Endothelial cell of umbilical vein (primary cell): Measurements from ENCODE around the gene HYAL1. TPM values are rescaled to one million over a fixed set of nuclear protein-coding genes. Genes with fewer than 3 reads are reported as not detected.

Experiments used
- BruUV-seq: library from RNA; stranded (reverse); fragments of 400-500 nt; replicated peaks from 2 replicates; lab custom pipeline; 2021; lab: Mats Ljungman, UMichigan
- CTCF ChIA-PET: fragments of 300-600, 350-600 bp; sonication (Branson Sonifier 250); formaldehyde crosslinking; loops from one replicate; lab custom pipeline; 2021; ENCODE audit warnings: antibody characterized with exemption, inconsistent platforms; lab: Charles Lee
- POLR2A ChIA-PET: fragments of 300-600, 350-600 bp; sonication (Branson Sonifier 250); formaldehyde crosslinking; loops from one replicate; lab custom pipeline; 2021; ENCODE audit warnings: antibody characterized with exemption, inconsistent platforms; lab: Charles Lee
- DNase-seq: peaks from one replicate; pipeline ENCODE4 v3.0.0-alpha.2; 2011; ENCODE audit warnings: low read depth, low spot score
- FAIRE-seq: peaks from 2 replicates; lab custom pipeline; 2011; peaks lifted over from hg19 to GRCh38; lab: Jason Lieb, UNC
- H2AFZ ChIP-seq: 2 replicates; pipeline ENCODE4 v1.6.0; 2012; ENCODE audit warnings: low read depth, low read length, control low read depth, inconsistent platforms
- H3K27ac ChIP-seq: 2 replicates; pipeline ENCODE4 v1.5.1; 2011; ENCODE audit warnings: low read depth, mild to moderate bottlenecking, control low read depth, low read length, moderate library complexity; ENCODE audit not compliant: insufficient read depth
- H3K27me3 ChIP-seq, 2 experiments: 2 replicates each; pipeline versions ENCODE4 v1.6.0 to v1.6.1; 2011; ENCODE audit warnings: low read length in 2 of 2, mixed read lengths in 1 of 2; ENCODE audit not compliant: control insufficient read depth in 2 of 2, insufficient read depth in 2 of 2
- H3K36me3 ChIP-seq, 2 experiments: 2 replicates in 1 of 2; 3 replicates in 1 of 2; pipeline ENCODE4 v1.5.1; 2011; ENCODE audit warnings: low read length in 2 of 2, mild to moderate bottlenecking in 1 of 2, moderate library complexity in 1 of 2; ENCODE audit not compliant: control insufficient read depth in 2 of 2, insufficient read depth in 2 of 2; ENCODE audit errors: extremely low read depth in 1 of 2
- H3K4me1 ChIP-seq: 3 replicates; pipeline ENCODE4 v1.5.1; 2011; ENCODE audit warnings: mild to moderate bottlenecking, low read length; ENCODE audit not compliant: control insufficient read depth, insufficient read depth; ENCODE audit errors: extremely low read depth
- H3K4me2 ChIP-seq: 2 replicates; pipeline ENCODE4 v1.6.1; 2011; ENCODE audit warnings: low read length, control low read depth, mixed read lengths; ENCODE audit not compliant: insufficient read depth
- H3K4me3 ChIP-seq, 3 experiments: fragments of 200-600 bp in 1 of 3; sonication (generic), shearing (Covaris generic) in 1 of 3; replicated peaks in 1 of 3; 2 replicates each; pipeline ENCODE4 v1.5.1; 2011 to 2016; ENCODE audit warnings: control low read depth in 3 of 3, low read length in 3 of 3, mild to moderate bottlenecking in 2 of 3, inconsistent platforms in 1 of 3, low read depth in 1 of 3, moderate library complexity in 1 of 3; ENCODE audit not compliant: insufficient read depth in 1 of 3
- H3K79me2 ChIP-seq: 2 replicates; pipeline ENCODE4 v1.6.0; 2012; ENCODE audit warnings: low read length, inconsistent platforms; ENCODE audit not compliant: control insufficient read depth, insufficient read depth
- H3K9ac ChIP-seq: replicated peaks from 2 replicates; pipeline ENCODE3; 2011; ENCODE audit warnings: low read length, control low read depth; ENCODE audit not compliant: insufficient read depth; ENCODE audit errors: extremely low read depth
- H3K9me1 ChIP-seq: replicated peaks from 3 replicates; pipeline ENCODE4 v1.6.0; 2011; ENCODE audit warnings: mild to moderate bottlenecking, low read length; ENCODE audit not compliant: control insufficient read depth, insufficient read depth; ENCODE audit errors: extremely low read depth
- H3K9me3 ChIP-seq: replicated peaks from 2 replicates; pipeline ENCODE4 v1.5.1; 2012; ENCODE audit warnings: low read length, inconsistent platforms; ENCODE audit not compliant: control insufficient read depth, insufficient read depth
- H4K20me1 ChIP-seq: replicated peaks from 2 replicates; pipeline ENCODE3; 2011; ENCODE audit warnings: mild to moderate bottlenecking, low read length; ENCODE audit not compliant: control insufficient read depth, insufficient read depth; ENCODE audit errors: extremely low read depth
- CTCF ChIP-seq, 2 donors: IDR thresholded peaks; 1 replicate in 1 of 2; 2 replicates in 1 of 2; pipeline ENCODE4 v1.5.1; 2011; ENCODE audit warnings: low read length in 2 of 2, mild to moderate bottlenecking in 2 of 2, moderate library complexity in 2 of 2, control low read depth in 1 of 2, inconsistent platforms in 1 of 2, low read depth in 1 of 2; ENCODE audit not compliant: insufficient read depth in 1 of 2; ENCODE audit errors: extremely low read depth in 1 of 2
- EZH2 ChIP-seq: IDR thresholded peaks from 2 replicates; pipeline ENCODE4 v1.6.1; 2012; ENCODE audit warnings: borderline replicate concordance, low read depth, mild to moderate bottlenecking, moderate library complexity, low read length, inconsistent platforms; ENCODE audit not compliant: severe bottlenecking
- FOS ChIP-seq: IDR thresholded peaks from 2 replicates; pipeline ENCODE4 v1.6.1; 2011; ENCODE audit warnings: mild to moderate bottlenecking, low read length, moderate library complexity, borderline replicate concordance; ENCODE audit not compliant: insufficient read depth
- GATA2 ChIP-seq: IDR thresholded peaks from 2 replicates; pipeline ENCODE4 v1.7.0; 2011; ENCODE audit warnings: low read depth, mild to moderate bottlenecking, moderate library complexity, mixed read lengths, low read length; ENCODE audit not compliant: insufficient read length, insufficient read depth
- JUN ChIP-seq: IDR thresholded peaks from 2 replicates; pipeline ENCODE4 v1.6.1; 2011; ENCODE audit warnings: borderline replicate concordance, low read depth; ENCODE audit not compliant: insufficient read length, insufficient read depth
- MAX ChIP-seq: IDR thresholded peaks from 2 replicates; pipeline ENCODE4 v1.6.1; 2011; ENCODE audit not compliant: insufficient read depth, insufficient read length
- MYC ChIP-seq: IDR thresholded peaks from one replicate; pipeline ENCODE4 v1.6.1; 2011; ENCODE audit warnings: mild to moderate bottlenecking, low read depth, low read length
- POLR2A ChIP-seq: IDR thresholded peaks from 2 replicates; pipeline ENCODE4 v1.6.1; 2012; ENCODE audit warnings: low read depth, mild to moderate bottlenecking, control low read depth, low read length
- POLR2AphosphoS5 ChIP-seq: IDR thresholded peaks from 2 replicates; pipeline ENCODE4 v1.6.1; 2012; ENCODE audit warnings: low read depth, mild to moderate bottlenecking, control low read depth, low read length, moderate library complexity; ENCODE audit not compliant: insufficient read depth
- dilution Hi-C: fragments of 300-500 bp; cut with MboI; formaldehyde crosslinking; loops from one replicate; pipeline ENCODE4 v1.15.0; 2019; ENCODE audit warnings: low sequenced_read_pairs; ENCODE audit not compliant: extremely low pct_ligation_motif_present
- intact Hi-C: fragments of 100-400 bp; cut with micrococcal nuclease; formaldehyde crosslinking; loops from one replicate; pipeline ENCODE4 v1.10.0; 2022
- polyA plus RNA-seq, 4 experiments: library from polyadenylated mRNA; depleted of rRNA in 3 of 4; stranded (reverse) in 3 of 4; unstranded in 1 of 4; fragments of >200 nt; gene quantifications; 2 replicates each; pipeline versions ENCODE4 v1.2.1 to v1.2.3, GENCODE V29; 2011 to 2012; ENCODE audit warnings: missing spikeins in 1 of 4
- total RNA-seq: library from RNA; stranded (reverse); gene quantifications from 2 replicates; pipeline ENCODE4 v1.2.3, GENCODE V29; 2021

Gene HYAL1
- total and polyA plus RNA-seq, 2 donors (not counting 3 experiments of a cell fraction or from before 2014, with no cell fraction given) = 2.2 to 3.3 TPM

GRCh38 chr3:50341537-50341936 lies 38.2 kb upstream of the HYAL1 start:
- dilution Hi-C loops = no loop called here
- no peak overlapping the region for H2AFZ ChIP-seq
- H3K4me3 ChIP-seq = no peak overlapping the region
- no peak for TF ChIP-seq MYC
- TF ChIP-seq GATA2 = no peak
- TF ChIP-seq JUN = no peak
- TF ChIP-seq FOS = no peak
- TF ChIP-seq EZH2 = no peak
- TF ChIP-seq POLR2AphosphoS5 = no peak
- TF ChIP-seq CTCF (IDR thresholded peaks at IDR 0.05; ENCODE audit: extremely low read depth in 1 of 2, insufficient read depth in 1 of 2, low read depth in 1 of 2, low read length in 2 of 2) = no peak
- no peak for TF ChIP-seq MAX
- TF ChIP-seq POLR2A = no peak
- intact Hi-C loops = no loop called here
- H3K4me2 ChIP-seq = no peak overlapping the region
- H3K9me3 ChIP-seq = no peaks in the 10 kb centered on the region
- no peaks in the 10 kb centered on the region for H4K20me1 ChIP-seq
- no TSS peak for BruUV-seq
- POLR2A ChIA-PET = no interaction called here
- DNase-seq (no peak), FAIRE-seq (no peak)
- no peaks in the 10 kb centered on the region for H3K9me1 ChIP-seq
- H3K4me1 ChIP-seq = peaks cover 19% of the 10 kb centered on the region
- no peaks in the 10 kb centered on the region for H3K36me3 ChIP-seq
- no peak overlapping the region for H3K27ac ChIP-seq
- CTCF ChIA-PET = interaction anchor here (1.1 to 2.4 kb wide), 3 partner anchors 18 to 201 kb away, joined by 3 to 6 read pairs (median 5); partner anchors contain the start of gene HYAL2
- no peak overlapping the region for H3K9ac ChIP-seq
- peaks cover 6% of the 10 kb centered on the region for H3K79me2 ChIP-seq
- no peaks in the 10 kb centered on the region for H3K27me3 ChIP-seq
